Measurements from ENCODE around the gene TRIM66.

DNA sequence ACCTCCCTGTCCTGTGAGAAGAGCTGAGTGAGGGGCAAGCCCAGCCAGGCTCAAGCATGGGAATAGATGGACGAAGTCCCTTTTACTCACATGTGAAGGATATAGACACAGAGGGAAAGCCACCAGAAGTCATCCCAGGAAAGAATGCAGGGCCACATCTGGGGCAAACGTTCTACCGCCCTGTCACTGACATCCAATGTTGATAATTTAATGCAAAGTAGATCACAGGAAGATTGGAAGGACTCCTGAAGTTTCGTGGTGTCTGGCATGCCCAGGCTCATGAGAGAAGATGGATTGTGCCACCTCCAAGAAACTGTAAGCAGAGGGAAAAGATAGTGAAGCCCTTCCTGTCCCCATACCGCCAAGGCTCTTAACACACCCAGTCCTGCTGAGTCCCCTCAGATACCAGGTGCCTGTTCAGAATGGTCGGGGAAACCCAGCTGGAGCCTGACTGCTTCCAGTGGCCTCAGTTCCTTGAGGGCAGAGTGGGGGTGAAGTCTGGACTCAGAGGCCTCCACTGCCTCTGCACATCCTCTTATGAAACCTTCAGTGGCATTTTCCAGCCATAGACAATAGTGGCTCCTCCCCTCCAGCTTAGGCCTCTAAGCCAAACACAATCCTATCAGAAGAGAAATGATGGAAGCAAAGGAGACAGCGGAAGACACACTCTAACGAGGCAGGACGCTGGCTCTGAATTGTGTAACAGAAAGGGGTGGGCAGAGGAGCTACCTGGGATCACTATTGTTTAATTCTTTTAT, 80.9 kb downstream of the TRIM66 start:
- no peak for TF ChIP-seq EP300 (IDR thresholded peaks at IDR 0.05; ENCODE audit: borderline replicate concordance)
- TF ChIP-seq RAD21 (IDR thresholded peaks at IDR 0.05; ENCODE audit: low read depth), result no peak
- TF ChIP-seq, protein P1, sequence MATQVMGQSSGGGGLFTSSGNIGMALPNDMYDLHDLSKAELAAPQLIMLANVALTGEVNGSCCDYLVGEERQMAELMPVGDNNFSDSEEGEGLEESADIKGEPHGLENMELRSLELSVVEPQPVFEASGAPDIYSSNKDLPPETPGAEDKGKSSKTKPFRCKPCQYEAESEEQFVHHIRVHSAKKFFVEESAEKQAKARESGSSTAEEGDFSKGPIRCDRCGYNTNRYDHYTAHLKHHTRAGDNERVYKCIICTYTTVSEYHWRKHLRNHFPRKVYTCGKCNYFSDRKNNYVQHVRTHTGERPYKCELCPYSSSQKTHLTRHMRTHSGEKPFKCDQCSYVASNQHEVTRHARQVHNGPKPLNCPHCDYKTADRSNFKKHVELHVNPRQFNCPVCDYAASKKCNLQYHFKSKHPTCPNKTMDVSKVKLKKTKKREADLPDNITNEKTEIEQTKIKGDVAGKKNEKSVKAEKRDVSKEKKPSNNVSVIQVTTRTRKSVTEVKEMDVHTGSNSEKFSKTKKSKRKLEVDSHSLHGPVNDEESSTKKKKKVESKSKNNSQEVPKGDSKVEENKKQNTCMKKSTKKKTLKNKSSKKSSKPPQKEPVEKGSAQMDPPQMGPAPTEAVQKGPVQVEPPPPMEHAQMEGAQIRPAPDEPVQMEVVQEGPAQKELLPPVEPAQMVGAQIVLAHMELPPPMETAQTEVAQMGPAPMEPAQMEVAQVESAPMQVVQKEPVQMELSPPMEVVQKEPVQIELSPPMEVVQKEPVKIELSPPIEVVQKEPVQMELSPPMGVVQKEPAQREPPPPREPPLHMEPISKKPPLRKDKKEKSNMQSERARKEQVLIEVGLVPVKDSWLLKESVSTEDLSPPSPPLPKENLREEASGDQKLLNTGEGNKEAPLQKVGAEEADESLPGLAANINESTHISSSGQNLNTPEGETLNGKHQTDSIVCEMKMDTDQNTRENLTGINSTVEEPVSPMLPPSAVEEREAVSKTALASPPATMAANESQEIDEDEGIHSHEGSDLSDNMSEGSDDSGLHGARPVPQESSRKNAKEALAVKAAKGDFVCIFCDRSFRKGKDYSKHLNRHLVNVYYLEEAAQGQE (IDR thresholded peaks at IDR 0.05; ENCODE audit: low read depth), result no peak
- TF ChIP-seq USF1 (IDR thresholded peaks at IDR 0.05), result no peak
- no peak for TF ChIP-seq CREB1 (IDR thresholded peaks at IDR 0.05; ENCODE audit: low read depth)
- TF ChIP-seq TCF12 (IDR thresholded peaks at IDR 0.05; ENCODE audit: low read depth), result no peak
- no peak for TF ChIP-seq TAF1 (IDR thresholded peaks at IDR 0.05; ENCODE audit: low read depth)
- no peak for TF ChIP-seq MAX (IDR thresholded peaks at IDR 0.05)
